Measurements from ENCODE around the gene RAB37. TPM values are rescaled to one million over a fixed set of nuclear protein-coding genes. Genes with fewer than 3 reads are reported as not detected.

The RAB37 gene
- total and polyA plus RNA-seq, 2 of the 13 experiments (the other 11 are each of a cell fraction or from before 2014, with no cell fraction given), result 0.91 to 3.7 TPM

- TF ChIP-seq SMARCE1 (IDR thresholded peaks at IDR 0.05; ENCODE audit: borderline replicate concordance) (no peak), SP140L (CRISPR knock-in tag; IDR thresholded peaks at IDR 0.05; ENCODE audit: borderline replicate concordance) (no peak), KDM3A (CRISPR knock-in tag; IDR thresholded peaks at IDR 0.05; ENCODE audit: low read depth) (peak; percentile 88; the same call in 1 of the 2 replicates), SOX6 (IDR thresholded peaks at IDR 0.05) (no peak), SOX6 (CRISPR knock-in tag; IDR thresholded peaks at IDR 0.05) (peak; percentile 30; the same call in 1 of the 2 replicates), ZHX1 (CRISPR knock-in tag; IDR thresholded peaks at IDR 0.05; ENCODE audit: low read depth) (no peak), ZNF781 (CRISPR knock-in tag; IDR thresholded peaks at IDR 0.05; ENCODE audit: borderline replicate concordance, not compliant biosample characterization) (peak; percentile 43), ZBTB4 (CRISPR knock-in tag; IDR thresholded peaks at IDR 0.05; ENCODE audit: borderline replicate concordance) (peak; percentile 58; the same call in 1 of the 2 replicates), PAWR (CRISPR knock-in tag; IDR thresholded peaks at IDR 0.05; ENCODE audit: borderline replicate concordance) (no peak), ETV6 (CRISPR knock-in tag; conservative IDR thresholded peaks at IDR 0.05) (no peak; the same call in 1 of the 2 replicates), ZFP36L1 (CRISPR knock-in tag; IDR thresholded peaks at IDR 0.05) (peak; percentile 83; the same call in 1 of the 2 replicates), SP4 (CRISPR knock-in tag; IDR thresholded peaks at IDR 0.05) (peak; percentile 100), AHDC1 (CRISPR knock-in tag; IDR thresholded peaks at IDR 0.05; ENCODE audit: borderline replicate concordance) (no peak), RFX3 (CRISPR knock-in tag; IDR thresholded peaks at IDR 0.05) (no peak), IRF9 (CRISPR knock-in tag; IDR thresholded peaks at IDR 0.05; ENCODE audit: borderline replicate concordance) (peak; percentile 84; the same call in 1 of the 2 replicates)
Measured at GRCh38 chr17:74776044-74776962, 39.2 kb downstream of the RAB37 start, which contains the start of gene NAT9 (continued).

All from HepG2 (cell line).